HG03196 (cell line): ENCODE data around the gene MAP2K7.

Experiments used
- ATAC-seq: cut with Tn5 transposase; IDR thresholded peaks from one replicate; pipeline ENCODE4 v1.9.1; 2021; ENCODE audit not compliant: unreplicated experiment

The MAP2K7 gene

GRCh38 chr19:7866399-7867091, 37.1 kb upstream of the MAP2K7 start:
- no peak for ATAC-seq

GRCh38 chr19:7867092-7867844, 36.4 kb upstream of the MAP2K7 start:
- no peak for ATAC-seq

GRCh38 chr19:7868326-7868670, 35.4 kb upstream of the MAP2K7 start:
- no peak for ATAC-seq

- peak; percentile 46 for ATAC-seq
Measured at GRCh38 chr19:7868671-7869452, 34.8 kb upstream of the MAP2K7 start.

GRCh38 chr19:7869453-7869909, 34.2 kb upstream of the MAP2K7 start:
- ATAC-seq: no peak

- ATAC-seq: no peak
Measured at GRCh38 chr19:7869910-7870511, 33.7 kb upstream of the MAP2K7 start.

GRCh38 chr19:7870571-7871436, 32.9 kb upstream of the MAP2K7 start:
- ATAC-seq: no peak

GRCh38 chr19:7871437-7872305, 32.0 kb upstream of the MAP2K7 start:
- no peak for ATAC-seq

- no peak for ATAC-seq
Measured at GRCh38 chr19:7872306-7873204, 31.1 kb upstream of the MAP2K7 start.

- ATAC-seq: no peak
Measured at GRCh38 chr19:7873304-7874075, 30.2 kb upstream of the MAP2K7 start.

- ATAC-seq: no peak
Measured at GRCh38 chr19:7874076-7874896, 29.4 kb upstream of the MAP2K7 start, which contains the start of gene PRR36. Gene PRR36, minus strand, starts transcription at chr19:7874390. Its CDS starts 701 bp downstream, at chr19:7873689.

- no peak for ATAC-seq
Measured at GRCh38 chr19:7874897-7875273, 28.8 kb upstream of the MAP2K7 start.

- ATAC-seq: no peak
Measured at GRCh38 chr19:7877249-7877836, 26.3 kb upstream of the MAP2K7 start.

- ATAC-seq: no peak
Measured at GRCh38 chr19:7879111-7879807, 24.4 kb upstream of the MAP2K7 start.

- ATAC-seq: no peak
Measured at GRCh38 chr19:7879836-7880235, 23.8 kb upstream of the MAP2K7 start.

- no peak for ATAC-seq
Measured at GRCh38 chr19:7881910-7882309, 21.8 kb upstream of the MAP2K7 start.
